PFSK-1 (cell line): ENCODE data around the gene EIPR1.

Experiments used
- FOXP2 ChIP-seq: optimal IDR thresholded peaks from 2 replicates; pipeline ENCODE3; 2011; ENCODE audit warnings: borderline replicate concordance, control low read depth, inconsistent platforms; ENCODE audit not compliant: insufficient read depth; ENCODE audit errors: extremely low read length, extremely low read depth
- POLR2AphosphoS5 ChIP-seq: IDR thresholded peaks from 2 replicates; pipeline ENCODE4 v1.6.1; 2012; ENCODE audit warnings: low read depth, mild to moderate bottlenecking, control low read depth, low read length, moderate library complexity
- REST ChIP-seq, 2 experiments: IDR thresholded peaks; 2 replicates each; pipeline versions ENCODE4 v1.6.1 to v1.8.0; 2011 to 2012; ENCODE audit warnings: low read depth in 2 of 2, low read length in 2 of 2, control low read depth in 1 of 2, inconsistent platforms in 1 of 2, mild to moderate bottlenecking in 1 of 2, moderate library complexity in 1 of 2; ENCODE audit not compliant: insufficient read depth in 1 of 2
- SIN3A ChIP-seq: IDR thresholded peaks from 2 replicates; pipeline ENCODE4 v1.6.1; 2012; ENCODE audit warnings: mild to moderate bottlenecking, low read length, moderate library complexity, borderline replicate concordance; ENCODE audit not compliant: insufficient read depth
- TAF1 ChIP-seq: IDR thresholded peaks from 2 replicates; pipeline ENCODE4 v1.6.1; 2012; ENCODE audit warnings: low read length, control low read depth, borderline replicate concordance; ENCODE audit not compliant: insufficient read depth

EIPR1 gene

DNA sequence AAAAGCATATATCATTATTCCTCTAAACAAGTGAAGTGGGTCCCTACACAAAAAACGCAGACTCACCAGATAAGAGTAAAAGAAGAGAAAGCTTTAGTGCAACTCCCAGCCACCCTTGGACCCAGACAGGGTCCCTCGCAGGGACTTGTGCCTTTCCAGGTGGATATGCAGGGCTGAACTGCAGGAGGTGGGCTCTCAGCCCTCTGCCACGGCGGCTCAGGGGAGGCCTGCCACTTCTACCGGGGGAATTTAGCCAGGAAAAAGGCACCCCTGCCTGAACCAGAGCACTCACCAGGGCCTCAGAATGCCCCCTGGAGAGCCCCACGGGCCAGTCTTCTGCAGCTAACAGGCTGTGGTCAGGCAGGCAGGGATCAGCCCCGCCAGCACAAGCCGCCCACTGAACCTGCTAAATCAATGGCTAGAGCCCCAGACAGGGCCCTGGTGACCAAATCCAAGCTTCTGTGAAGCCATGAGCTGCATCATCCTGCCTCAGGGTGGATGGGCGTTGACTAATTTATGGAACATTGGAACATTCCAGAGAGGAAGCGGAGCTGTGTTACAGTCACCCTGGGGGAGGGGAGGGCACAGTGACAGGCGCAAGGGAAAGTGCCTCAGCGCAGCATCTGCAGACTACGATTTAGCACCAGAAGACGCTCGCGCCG, 209.3 kb downstream of the EIPR1 start:
- TF ChIP-seq FOXP2 (no peak), POLR2AphosphoS5 (no peak), REST (IDR thresholded peaks at IDR 0.05; ENCODE audit: insufficient read depth in 1 of 2, low read depth in 2 of 2, low read length in 2 of 2) (no peak), SIN3A (no peak), TAF1 (no peak)

- TF ChIP-seq SIN3A (no peak), REST (IDR thresholded peaks at IDR 0.05; ENCODE audit: insufficient read depth in 1 of 2, low read depth in 2 of 2, low read length in 2 of 2) (no peak), TAF1 (no peak), FOXP2 (no peak), POLR2AphosphoS5 (no peak)
Measured at GRCh38 chr2:3163401-3163800, 214.2 kb downstream of the EIPR1 start.

DNA sequence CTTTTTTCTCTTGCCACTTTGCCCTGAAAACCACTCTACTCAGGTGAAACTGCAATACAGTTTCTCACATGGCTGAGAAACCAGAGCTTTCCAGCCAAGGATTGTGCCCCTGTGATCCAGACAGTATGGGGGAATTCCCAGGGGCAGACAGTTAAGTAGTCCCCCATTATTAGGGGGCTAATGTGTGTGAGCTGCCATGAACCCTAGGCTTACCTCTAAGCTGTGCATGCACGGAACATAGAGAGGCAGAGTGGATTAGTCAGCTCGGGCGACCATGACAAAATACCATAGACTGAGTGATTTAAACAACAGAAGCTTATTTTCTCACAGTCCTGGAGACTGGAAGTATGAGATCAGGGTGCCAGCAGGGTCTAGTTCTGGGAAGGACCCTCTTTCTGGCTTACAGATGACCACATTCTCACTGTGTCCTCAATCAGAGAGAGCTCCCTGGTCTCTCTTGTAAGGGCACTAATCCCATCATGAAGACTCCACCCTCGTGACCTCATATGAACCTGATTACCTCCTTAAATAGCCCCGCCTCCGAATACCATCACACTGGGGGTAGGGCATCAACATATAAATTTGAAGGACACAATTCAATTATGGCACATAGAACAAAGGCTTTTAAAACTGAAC, 215.1 kb downstream of the EIPR1 start:
- no peak for TF ChIP-seq TAF1
- no peak for TF ChIP-seq POLR2AphosphoS5
- TF ChIP-seq FOXP2, result no peak
- no peak for TF ChIP-seq SIN3A
- no peak for TF ChIP-seq REST (IDR thresholded peaks at IDR 0.05; ENCODE audit: insufficient read depth in 1 of 2, low read depth in 2 of 2, low read length in 2 of 2)

- no peak for TF ChIP-seq FOXP2
- TF ChIP-seq SIN3A, result no peak
- TF ChIP-seq TAF1, result no peak
- TF ChIP-seq POLR2AphosphoS5, result no peak
- TF ChIP-seq REST (IDR thresholded peaks at IDR 0.05; ENCODE audit: insufficient read depth in 1 of 2, low read depth in 2 of 2, low read length in 2 of 2), result no peak
Measured at GRCh38 chr2:3160751-3161330, 216.8 kb downstream of the EIPR1 start.
